GM18520 (cell line): Measurements from ENCODE around the gene RARA.
"Not testable (repeated sequence)": the region's sequence is repeated elsewhere in the genome, so short reads cannot be mapped to it uniquely, and the experiment has no call there.

Source experiments
- ATAC-seq: cut with Tn5 transposase; IDR thresholded peaks from one replicate; pipeline ENCODE4 v1.9.1; 2021; ENCODE audit not compliant: unreplicated experiment

The RARA gene

GRCh38 chr17:40373999-40374398 is 65.0 kb downstream of the RARA start:
- ATAC-seq: no peak

- ATAC-seq: no peak
These were observed 66.0 kb downstream of the RARA start for GRCh38 chr17:40374821-40375498.

GRCh38 chr17:40375786-40376185 is 66.8 kb downstream of the RARA start:
- not testable (repeated sequence) for ATAC-seq

GRCh38 chr17:40376541-40376940 is 67.6 kb downstream of the RARA start:
- not testable (repeated sequence) for ATAC-seq

- no peak for ATAC-seq
These were observed 68.9 kb downstream of the RARA start for GRCh38 chr17:40377832-40378231.

- no peak for ATAC-seq
These were observed 70.0 kb downstream of the RARA start for GRCh38 chr17:40378966-40379365.

- ATAC-seq: no peak
These were observed 73.3 kb downstream of the RARA start for GRCh38 chr17:40382251-40382650.

GRCh38 chr17:40386555-40386954 is 77.6 kb downstream of the RARA start:
- not testable (repeated sequence) for ATAC-seq

GRCh38 chr17:40399185-40399584 is 90.2 kb downstream of the RARA start:
- no peak for ATAC-seq

- no peak for ATAC-seq
These were observed 93.7 kb downstream of the RARA start for GRCh38 chr17:40402668-40403067.

- ATAC-seq: no peak
These were observed 95.0 kb downstream of the RARA start for GRCh38 chr17:40404003-40404402.
